HG02571 (cell line): ENCODE measurements around the gene ATG12.
"Not testable (repeated sequence)": the region's sequence is repeated elsewhere in the genome, so short reads cannot be mapped to it uniquely, and the experiment has no call there.

ENCODE experiments used
- ATAC-seq: cut with Tn5 transposase; IDR thresholded peaks from one replicate; pipeline ENCODE4 v1.9.1; 2021; ENCODE audit warnings: mild to moderate bottlenecking, moderate library complexity; ENCODE audit not compliant: unreplicated experiment

ATG12 gene

GRCh38 chr5:115809946-115810345, 31.4 kb downstream of the ATG12 start:
- ATAC-seq, result no peak

DNA sequence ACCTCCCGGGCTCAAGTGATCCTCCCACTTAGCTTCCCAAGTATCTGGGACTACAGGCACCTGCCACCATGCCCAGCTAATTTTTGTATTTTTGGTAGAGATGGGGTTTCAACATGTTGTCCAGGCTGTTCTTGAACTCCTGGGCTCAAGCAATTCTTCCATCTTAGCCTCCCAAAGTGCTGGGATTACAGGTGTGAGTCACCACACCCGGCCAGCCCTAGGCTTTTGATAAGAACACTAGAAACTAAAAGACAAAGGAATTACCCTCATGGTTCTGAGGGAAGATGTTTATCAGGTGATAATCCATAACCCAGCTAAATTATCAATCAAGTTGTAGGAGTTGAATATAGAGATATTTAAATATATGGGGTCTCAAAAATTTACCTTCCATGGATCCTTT, 33.3 kb downstream of the ATG12 start:
- not testable (repeated sequence) for ATAC-seq

- no peak for ATAC-seq
These were observed 33.7 kb downstream of the ATG12 start for GRCh38 chr5:115807654-115808052.

DNA sequence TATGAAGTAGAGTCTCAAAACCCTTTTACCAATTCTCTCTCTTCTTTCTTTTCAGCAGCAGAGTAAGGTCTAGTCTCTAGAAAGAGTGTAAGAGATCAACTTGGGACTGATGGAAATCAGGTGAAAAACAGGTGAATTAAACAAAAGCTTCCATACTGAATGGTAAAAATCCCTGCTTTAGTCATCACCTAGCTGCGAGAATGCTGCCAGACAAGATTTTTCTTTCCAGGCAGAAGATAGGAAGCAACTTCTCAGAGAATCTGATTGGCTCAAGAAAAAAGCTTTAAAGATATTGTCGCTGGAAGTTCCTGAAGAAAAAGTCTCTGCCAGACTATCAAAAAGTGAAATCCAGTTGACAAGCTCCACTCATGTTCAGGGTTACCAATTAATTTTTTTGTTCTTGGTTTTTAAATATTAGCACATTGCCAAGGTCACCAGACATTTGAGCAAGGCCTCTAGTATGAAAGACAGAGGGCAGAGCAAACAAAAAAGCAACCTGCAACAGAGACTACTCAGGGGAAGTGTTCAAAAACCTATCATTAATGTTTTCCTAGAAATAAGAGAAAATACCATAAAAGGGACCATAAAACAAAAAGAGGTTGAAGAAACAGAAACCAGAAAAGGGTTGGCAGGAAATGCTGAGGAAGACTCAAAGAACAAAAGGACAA, 34.2 kb downstream of the ATG12 start:
- ATAC-seq, result no peak

DNA sequence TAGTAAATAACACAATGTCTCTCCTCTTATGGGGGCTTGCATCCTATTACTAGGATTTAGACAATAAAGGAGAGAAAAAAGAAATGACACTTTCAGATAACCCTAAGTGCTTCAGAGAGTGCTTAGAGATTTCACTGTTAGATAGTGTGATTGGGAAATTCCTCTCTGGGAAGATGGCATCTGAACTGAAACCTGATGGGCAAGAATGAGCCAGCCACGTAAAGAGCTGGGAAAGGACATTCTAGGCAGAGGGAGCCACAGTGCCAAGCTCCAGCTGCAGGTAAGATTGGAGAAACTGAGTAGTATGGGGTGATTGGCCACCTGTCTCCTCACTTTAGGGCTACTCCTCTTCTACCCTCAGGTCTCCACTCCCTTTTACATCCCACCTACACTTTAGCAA, 39.4 kb downstream of the ATG12 start:
- ATAC-seq, result no peak

- no peak for ATAC-seq
These were observed 40.2 kb downstream of the ATG12 start for GRCh38 chr5:115801152-115801551.

GRCh38 chr5:115800108-115800507, 41.3 kb downstream of the ATG12 start:
- ATAC-seq, result no peak

DNA sequence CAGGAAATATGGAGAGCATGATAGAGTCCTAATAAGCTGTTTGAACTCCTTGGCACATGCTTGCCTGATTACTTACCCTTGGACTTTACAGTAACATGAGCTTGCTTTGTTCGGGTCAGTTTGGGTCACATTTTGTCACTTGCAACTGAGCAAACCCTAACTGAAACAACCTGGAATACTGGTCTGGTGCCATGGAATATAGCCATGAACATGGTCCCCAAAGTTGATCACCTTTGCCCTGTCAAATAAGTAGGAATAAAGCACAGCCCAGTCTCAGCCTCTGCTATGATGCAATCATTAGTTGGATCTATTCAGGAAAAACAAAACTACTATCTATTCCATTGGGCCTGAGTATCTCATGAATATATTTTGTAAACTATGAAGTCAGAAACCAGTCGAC, 43.1 kb downstream of the ATG12 start:
- ATAC-seq, result no peak

DNA sequence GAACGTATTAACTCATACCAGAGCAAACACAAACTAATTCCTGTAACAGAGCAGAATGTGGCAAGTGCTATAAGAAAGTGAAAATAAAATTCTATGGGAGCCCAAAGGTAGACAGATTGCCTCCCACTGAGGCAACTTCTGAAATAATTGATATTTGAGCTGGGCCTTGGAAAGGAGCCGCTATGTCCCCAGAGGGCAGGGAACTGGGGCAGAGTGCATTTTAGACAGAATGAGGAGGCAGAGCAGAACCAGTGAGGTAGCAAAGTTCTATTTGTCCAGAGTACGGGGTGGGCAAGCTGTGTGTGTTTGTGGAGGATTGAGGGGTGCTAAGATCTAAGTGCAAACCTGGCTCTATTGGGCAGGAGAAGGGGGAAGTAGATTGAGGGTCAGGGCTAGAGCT, 44.7 kb downstream of the ATG12 start:
- ATAC-seq, result no peak

- ATAC-seq, result no peak
These were observed 45.7 kb downstream of the ATG12 start for GRCh38 chr5:115795700-115796099.

DNA sequence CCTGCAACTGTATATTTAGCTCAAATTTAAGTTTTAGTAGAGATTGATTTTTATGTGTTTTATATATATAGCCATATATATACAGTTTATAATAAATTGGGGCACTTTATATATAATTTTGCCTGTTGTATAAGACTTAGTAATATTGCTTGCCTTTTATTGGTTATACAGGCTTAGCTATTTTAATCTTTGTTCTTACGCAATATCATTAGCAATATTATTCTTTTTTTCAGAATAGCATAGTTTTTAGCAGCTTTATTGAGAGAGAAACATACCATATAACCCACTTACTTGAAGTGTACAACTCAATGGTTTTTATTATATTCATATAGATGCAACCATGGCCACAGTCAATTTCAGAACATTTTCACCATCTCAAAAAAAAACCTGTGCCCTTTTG, 52.9 kb downstream of the ATG12 start:
- no peak for ATAC-seq

DNA sequence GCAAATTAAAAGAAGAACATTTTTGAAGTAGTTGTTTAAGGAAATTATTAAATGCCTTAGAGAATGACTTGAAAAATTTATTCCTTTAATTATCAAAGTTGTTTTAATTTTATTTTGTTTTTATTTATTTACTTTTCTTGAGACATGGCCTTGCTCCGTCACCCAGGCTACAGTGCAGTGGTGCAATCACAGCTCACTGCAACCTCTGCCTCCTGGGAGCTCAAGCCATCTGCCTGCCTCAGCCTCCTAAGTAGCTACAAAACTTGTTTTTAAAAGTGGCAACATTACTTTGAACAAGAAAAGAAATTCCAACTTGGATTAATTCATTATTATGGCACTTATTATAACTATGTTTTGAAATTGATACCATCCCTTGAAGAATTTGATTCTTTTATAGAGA, 53.9 kb downstream of the ATG12 start:
- ATAC-seq, result no peak

- no peak for ATAC-seq
These were observed 55.8 kb downstream of the ATG12 start for GRCh38 chr5:115785381-115786065.

GRCh38 chr5:115778417-115778816, 62.9 kb downstream of the ATG12 start:
- no peak for ATAC-seq
